GM21390 (cell line): ENCODE measurements around the gene AP1G2.

Source experiments
- ATAC-seq: cut with Tn5 transposase; IDR thresholded peaks from one replicate; pipeline ENCODE4 v1.9.1; 2021; ENCODE audit not compliant: unreplicated experiment

Gene AP1G2

DNA sequence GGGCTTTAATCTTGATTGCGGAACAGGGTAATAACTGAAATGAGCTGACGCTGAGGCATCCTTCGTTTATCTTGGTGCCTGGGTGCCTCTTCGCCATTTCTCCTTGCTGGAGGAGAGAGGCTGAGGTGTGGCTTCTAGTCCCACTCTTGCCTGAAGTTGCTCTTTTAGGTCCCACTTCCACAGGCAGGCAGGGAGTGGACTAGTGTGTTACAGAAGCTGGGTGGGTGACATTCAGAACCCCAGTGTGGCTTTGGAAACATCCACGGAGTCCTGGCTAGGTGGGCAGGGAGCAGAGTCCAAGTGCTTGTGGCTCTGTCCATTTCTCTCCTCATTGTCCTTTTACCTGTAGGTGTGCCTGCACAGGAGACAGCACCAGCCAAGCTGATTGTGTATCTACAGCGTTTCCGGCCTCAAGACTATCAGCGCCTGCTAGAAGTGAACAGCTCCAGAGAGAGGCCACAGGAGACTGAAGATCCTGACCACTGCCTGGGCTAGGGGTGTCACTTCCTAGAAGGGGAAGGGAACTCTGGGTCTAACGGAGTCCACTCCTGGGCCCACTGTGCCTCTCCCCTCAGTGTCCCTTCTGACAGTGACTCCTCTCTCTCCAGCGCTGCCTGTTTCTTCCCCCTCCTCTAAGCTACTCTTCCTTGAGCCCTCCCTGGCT, 9.1 kb downstream of the AP1G2 start:
- no peak for ATAC-seq

DNA sequence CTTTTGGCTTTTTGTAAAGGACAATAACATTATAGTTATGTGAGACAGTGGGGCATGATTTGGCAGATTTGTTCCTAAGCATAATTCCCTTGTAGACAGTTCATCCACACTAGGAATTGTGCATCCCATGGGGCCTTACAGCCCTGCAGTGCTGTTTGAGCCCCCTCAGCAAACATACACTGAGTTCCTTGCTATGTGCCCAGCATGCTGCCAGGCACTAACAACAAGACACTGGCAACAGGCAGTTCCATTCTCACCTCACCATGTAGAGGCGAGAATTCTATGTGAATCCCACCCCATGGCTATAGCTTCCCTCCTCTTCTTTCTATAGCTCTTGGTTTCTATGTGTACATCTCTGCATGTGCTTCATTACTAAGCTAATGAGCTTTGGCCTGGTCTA, 9.6 kb downstream of the AP1G2 start:
- no peak for ATAC-seq

DNA sequence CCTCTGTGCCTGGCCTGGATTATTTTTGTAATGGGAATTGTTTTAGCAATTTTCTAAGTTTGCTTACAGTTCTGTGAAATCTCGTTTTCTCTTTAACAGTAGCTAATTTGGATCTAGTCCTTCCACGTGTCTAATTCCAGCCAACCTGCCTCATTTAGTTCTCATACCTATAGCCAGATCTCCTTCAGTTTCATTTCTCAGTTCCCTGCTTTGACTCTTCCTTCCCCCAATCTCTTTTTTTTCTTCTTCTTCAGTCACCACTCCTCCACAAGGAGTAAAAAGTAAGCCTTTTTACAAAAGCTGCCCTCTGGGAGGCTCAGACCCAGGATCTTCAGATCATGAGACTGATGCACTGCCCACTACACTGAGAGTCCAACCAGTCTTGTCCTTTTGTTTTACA, 10.1 kb downstream of the AP1G2 start:
- ATAC-seq: no peak

- ATAC-seq: no peak
Observed at GRCh38 chr14:23556700-23557440, 10.7 kb downstream of the AP1G2 start.

DNA sequence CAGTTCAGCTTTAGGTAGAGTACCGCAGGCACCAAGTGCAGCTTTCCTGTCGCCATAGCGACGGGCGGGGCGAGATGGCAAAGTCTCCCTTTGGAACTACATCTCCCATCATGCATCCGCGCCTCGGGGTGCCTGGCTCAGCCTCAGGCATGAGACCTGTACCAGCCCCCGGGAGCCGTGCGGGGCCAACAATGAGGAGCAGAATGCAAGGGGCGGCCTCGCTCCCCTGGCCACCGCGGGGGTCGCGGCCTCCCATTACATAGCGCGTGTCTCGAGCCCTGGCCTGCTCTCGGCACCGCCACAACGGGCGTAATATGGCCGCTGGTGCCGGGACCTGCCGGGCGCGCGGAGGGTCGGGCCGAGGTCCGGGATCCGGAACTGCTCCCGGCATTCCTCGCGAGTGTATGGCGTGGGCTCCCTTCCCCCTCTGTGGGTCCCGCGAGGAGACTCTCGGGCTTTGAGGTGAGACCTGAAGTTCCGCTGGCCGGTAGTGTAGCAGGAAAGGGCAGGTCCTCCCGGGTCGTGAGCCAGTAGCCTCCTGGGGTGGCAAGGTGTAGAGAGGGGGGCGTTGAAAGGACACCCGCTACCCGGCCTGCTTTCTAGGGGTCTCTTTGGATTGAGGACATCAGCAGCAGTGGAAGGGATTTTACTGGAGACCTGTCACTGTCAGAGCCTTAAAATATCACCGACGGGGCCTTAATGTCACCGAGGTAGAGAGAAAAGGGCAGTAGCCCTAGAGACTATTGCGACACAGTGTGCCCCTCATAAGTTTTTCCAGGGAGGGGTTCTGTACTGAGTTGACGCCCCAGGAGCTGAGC, 11.5 kb downstream of the AP1G2 start, which contains the start of gene THTPA:
Gene THTPA, plus strand, starts transcription at position 390 of the 818 bp plus-strand sequence. CDS start 487 bp downstream, outside the sequence.
- peak; percentile 84 for ATAC-seq

DNA sequence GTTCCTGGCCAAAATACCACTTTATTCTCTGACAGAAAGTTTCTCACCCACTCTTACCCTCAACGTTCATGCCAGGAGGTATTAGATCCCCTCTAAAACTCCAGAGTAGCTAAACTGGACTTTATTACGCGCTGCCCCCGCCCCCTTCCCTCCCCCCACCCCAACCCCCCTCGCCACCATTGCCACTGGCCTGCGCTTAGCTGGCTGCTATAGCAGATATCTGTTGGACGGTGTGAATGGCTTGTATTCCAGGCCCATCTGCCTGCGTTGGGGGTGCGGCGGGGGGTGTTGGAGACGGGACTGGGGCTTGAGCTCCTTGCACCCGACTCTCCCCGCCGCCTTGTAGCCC, 12.1 kb downstream of the AP1G2 start:
- ATAC-seq: no peak

DNA sequence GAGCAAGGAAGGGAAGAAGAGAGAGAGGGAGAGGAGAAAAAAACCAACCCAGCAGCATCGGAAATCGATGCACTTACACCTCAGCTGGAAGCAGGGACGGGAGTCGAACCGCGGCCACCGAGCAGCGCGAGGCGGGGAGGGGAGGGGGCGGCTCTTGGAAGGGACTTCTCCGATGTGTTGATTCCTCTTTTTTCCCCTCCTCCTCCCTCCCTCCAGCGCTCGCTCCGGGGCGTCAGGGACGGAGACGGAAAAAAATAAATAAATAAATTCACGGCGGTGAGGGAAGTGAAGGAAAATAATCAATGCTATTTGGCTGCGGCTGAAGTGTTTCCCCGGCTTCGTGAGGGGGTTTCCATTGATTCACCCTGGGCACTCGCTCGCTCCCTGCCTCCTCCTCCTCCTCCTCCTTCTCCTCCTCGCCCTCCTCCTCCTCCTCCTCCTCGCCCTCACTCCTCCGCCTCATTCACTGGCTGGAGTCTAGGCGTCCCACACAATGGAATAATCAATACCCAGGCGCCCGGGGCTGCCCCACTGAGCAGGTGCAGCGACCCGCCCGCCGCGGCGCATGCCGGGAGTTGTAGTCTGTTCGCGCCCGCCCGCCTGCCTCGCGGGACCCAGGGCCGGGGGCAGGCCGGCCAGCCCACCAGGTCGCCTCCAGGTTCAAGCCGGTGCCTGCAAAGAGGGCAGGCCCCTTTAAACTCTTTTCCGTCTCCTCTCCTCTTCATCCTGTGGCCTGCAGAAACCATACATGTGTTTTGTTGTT, 16.1 kb downstream of the AP1G2 start, which contains the start of gene ZFHX2:
Gene ZFHX2, minus strand, starts transcription at position 500 of the 763 bp plus-strand sequence. CDS start 16,440 bp downstream, outside the sequence.
- ATAC-seq: peak; percentile 51

DNA sequence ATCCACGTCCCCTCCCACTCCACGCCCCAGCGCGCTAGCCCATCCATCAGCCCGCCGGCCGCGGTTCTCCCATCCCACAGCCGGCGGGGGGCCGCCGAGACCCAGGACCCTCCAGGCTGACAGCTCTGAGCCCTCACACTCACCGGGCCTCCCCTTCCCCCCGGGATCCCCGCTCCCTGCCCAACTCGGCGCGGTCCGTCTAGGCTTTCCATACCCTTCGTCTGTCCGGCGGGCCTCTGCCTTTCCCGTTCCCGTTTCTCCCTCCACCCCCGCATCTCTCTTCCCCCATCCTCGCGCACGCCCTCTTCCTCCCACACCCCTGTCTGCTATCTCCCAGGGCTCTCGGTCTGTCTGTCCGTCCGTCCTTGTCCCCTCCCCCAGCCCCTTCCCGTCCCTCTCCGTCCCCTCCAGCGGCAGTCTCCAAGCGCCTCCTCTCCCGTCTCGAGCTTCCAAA, 16.8 kb downstream of the AP1G2 start:
- no peak for ATAC-seq

DNA sequence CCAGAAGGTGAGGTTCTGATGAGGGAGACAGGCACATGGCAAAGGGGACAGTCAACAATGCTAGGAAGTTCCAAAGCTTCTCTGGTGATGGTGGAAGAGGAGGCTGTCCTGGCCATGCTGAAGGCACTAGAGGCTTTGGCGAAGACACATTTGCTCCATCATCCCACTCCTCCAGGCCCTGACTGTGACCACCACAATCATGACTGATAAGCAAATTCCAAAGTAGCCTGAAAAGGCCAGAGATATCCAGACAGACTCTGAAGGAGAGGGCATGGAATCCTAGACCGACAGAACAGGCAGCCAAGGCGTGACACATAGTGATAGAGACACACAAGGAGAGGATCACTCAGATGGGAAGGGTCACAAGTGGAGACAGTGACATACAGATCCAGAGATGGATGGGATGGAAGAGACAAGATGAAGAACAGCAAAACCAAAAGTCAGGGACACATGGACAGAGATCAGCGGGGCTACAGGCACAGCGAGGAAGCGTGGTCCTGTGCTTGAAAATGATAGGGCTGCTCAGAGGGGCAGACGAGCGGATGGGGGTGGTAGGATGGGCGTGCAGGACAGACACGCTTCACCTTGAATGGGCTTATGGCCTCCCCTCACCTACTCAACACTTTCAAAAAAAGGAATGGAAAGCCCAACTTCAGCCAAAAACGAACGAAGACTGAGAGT, 17.3 kb downstream of the AP1G2 start:
- no peak for ATAC-seq

DNA sequence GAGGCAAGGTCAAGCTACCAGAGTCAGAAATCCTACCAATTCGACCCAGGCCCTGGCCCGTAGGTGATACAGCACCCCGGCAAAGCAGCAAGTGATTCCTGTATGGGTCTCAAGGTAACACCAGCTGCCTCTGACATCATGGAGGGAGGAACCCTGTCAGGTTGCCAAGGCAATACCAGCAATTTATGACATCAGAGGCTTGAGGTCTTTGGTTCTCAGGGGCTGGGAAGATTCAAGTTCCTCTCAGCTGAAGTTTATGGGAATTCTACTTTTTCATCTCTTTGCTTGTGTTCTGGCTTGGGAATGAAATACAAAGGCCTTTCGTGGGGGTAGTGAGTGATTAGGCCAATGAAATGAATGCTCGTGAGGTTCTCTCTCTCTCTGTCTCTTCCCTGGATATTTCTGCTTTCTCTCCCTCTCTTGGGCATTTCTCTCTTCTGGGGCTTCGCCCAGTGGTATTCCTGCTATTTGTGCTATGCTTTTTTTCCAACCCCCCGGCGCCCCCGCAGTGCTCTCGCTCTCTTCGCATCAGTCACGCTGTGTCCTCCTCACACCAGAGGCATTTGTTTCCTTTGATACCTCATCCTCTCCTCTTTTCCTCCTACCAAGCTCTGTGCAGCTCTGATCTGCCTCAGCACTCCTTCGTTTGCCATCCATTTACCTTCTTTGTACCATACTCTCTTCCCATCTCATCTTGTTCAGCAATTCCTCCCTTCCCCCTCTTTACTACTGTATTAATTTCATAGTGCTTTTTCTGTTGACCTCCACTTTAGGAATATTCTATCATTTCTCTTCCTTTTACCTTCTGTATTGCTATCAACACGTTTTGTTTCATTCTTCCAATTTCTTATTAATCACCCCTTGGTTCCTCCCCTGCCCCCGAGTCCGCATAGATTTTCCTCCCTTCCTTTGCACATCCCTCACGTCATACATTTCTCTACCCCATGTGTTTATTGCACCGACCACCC, 19.0 kb downstream of the AP1G2 start:
- ATAC-seq: no peak

GRCh38 chr14:23547924-23548323, 19.7 kb downstream of the AP1G2 start:
- ATAC-seq: no peak

GRCh38 chr14:23546450-23547035, 21.0 kb downstream of the AP1G2 start:
- ATAC-seq: no peak

DNA sequence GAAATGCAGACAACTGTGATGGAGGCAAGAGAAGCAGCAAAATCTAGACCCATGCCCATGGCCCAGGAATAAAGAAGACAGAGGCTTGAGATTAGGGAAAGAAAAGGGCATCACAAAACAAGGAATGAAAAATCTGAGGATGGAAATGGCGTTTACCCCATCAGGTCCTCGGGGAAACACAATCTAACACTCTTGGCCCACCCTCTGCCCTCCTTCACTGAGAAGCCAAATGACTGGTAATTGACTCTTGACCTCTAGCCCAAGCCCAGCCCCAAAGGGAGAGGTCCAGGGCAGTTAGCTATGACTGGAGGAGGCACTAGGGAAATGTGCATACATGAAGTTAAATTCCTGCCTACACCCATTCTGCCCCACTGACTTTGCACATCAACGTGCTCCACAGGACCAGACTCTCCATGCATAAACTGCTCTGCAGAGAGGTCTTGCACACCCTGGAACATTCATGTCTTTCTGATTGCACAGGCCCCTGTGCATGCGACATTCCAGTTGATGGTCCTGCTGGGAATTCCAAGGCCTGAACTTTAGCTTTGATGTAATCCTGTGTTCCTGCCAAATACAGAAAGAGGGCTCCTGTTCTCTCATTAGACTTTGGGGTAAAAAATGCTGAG, 21.7 kb downstream of the AP1G2 start:
- no peak for ATAC-seq

DNA sequence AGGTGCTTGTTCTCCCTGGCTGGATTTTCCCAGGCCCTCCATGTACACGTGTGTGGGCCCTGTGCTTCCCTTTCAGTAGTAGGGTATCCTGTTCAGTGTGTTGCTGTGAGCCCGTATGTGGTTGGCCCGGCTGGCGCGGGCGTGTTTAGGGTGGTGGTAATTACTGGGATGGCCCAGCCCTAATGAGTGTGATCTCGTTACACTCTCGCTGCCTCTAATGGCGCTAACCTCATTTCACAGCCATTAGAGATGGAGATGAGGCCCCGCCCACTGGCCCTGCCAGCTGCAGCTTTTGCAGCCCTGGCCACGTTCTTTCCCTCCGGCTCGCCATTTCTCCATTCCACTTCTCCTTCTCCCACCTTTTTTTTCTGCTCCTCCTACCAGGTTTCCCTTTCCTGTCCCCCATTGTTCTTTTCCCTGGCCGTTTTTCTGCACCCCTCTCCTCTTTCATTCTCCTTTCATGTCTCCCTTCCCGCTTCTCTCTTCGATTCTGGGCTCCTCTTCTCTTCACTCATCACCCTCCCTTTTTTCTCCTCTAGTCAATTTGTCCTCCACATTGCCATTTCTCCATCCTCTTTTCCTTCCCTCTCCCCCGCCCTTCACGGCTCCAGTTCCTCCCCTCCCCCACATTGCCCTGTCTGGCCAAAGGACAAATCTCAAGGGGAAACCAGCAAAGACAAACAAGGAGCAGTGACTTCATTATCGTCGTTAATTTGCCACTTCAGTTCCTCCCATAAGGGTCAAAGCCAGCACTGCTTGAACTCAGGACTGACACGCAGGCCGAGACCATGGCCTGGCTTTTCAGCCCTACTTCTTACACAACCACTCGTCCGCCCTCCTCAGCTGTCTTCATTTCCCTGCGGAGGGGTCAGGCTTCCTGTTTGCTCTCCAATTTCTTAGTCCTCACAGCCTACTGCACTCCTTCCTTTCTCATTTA, 22.8 kb downstream of the AP1G2 start:
- no peak for ATAC-seq

GRCh38 chr14:23543403-23543802, 24.2 kb downstream of the AP1G2 start:
- no peak for ATAC-seq

- no peak for ATAC-seq
Observed at GRCh38 chr14:23542261-23542660, 25.3 kb downstream of the AP1G2 start.

DNA sequence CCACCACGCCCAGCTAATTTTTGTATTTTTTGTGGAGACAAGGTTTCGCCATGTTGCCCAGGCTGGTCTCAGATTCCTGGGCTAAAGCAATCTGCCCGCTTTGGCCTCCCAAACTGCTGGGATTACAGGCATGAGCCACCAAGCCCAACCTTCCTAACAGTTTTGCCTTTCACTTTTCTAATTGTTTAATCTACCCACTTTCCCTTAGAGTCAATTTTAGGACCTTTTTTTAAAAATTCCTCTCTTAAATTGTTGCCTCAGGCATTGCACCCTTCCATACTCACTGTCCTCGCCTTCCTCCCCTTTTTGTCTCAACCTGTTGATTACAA, 27.5 kb downstream of the AP1G2 start:
- ATAC-seq: no peak
